ENCODE data around the gene SLC38A4.

The SLC38A4 gene

GRCh38 chr12:46788072-46788887 is 37.5 kb downstream of the SLC38A4 start:
- H4K20me1 ChIP-seq (ENCODE audit: insufficient read depth, low read length, poor library complexity, severe bottlenecking) = no peaks in the 10 kb centered on the region
- H2AFZ ChIP-seq (ENCODE audit: low read length) = no peak overlapping the region
- no peaks in the 10 kb centered on the region for H3K36me3 ChIP-seq (ENCODE audit: insufficient read depth, low read length)
- no peaks in the 10 kb centered on the region for H3K79me2 ChIP-seq (ENCODE audit: insufficient read depth, low read length)
- no peaks in the 10 kb centered on the region for H3K9me2 ChIP-seq (replicated peaks; ENCODE audit: low read depth, low read length)
- TF ChIP-seq EZH2phosphoT487 (IDR thresholded peaks at IDR 0.05; ENCODE audit: borderline replicate concordance) (no peak), CTCF (conservative IDR thresholded peaks at IDR 0.05; ENCODE audit: low read length) (no peak)
- H3K9ac ChIP-seq (ENCODE audit: low read depth, low read length, poor library complexity, severe bottlenecking) = no peak overlapping the region
- no peaks in the 10 kb centered on the region for H3K4me1 ChIP-seq (ENCODE audit: insufficient read depth, low read length, poor library complexity, severe bottlenecking)
- no peaks in the 10 kb centered on the region for H3F3A ChIP-seq (ENCODE audit: low read depth)
- H3K9me3 ChIP-seq (ENCODE audit: insufficient read depth, low read depth, low read length) = no peaks in the 10 kb centered on the region
- no peak overlapping the region for H3K4me3 ChIP-seq (ENCODE audit: low read length, poor library complexity, severe bottlenecking)
- no peaks in the 10 kb centered on the region for H3K27me3 ChIP-seq (ENCODE audit: insufficient read depth, low read length, poor library complexity, severe bottlenecking)
- H3K4me2 ChIP-seq (ENCODE audit: low read depth, low read length, poor library complexity, severe bottlenecking) = no peak overlapping the region

GRCh38 chr12:46787496-46788055 is 38.2 kb downstream of the SLC38A4 start:
- Histone ChIP-seq H3K36me3 (ENCODE audit: insufficient read depth, low read length) (no peaks in the 10 kb centered on the region), H3K79me2 (ENCODE audit: insufficient read depth, low read length) (no peaks in the 10 kb centered on the region), H3K4me3 (ENCODE audit: low read length, poor library complexity, severe bottlenecking) (no peak overlapping the region), H3K9me2 (replicated peaks; ENCODE audit: low read depth, low read length) (no peaks in the 10 kb centered on the region), H3K9me3 (ENCODE audit: insufficient read depth, low read depth, low read length) (no peaks in the 10 kb centered on the region), H3F3A (ENCODE audit: low read depth) (no peaks in the 10 kb centered on the region), H3K27me3 (ENCODE audit: insufficient read depth, low read length, poor library complexity, severe bottlenecking) (no peaks in the 10 kb centered on the region), H3K4me2 (ENCODE audit: low read depth, low read length, poor library complexity, severe bottlenecking) (no peak overlapping the region), H3K4me1 (ENCODE audit: insufficient read depth, low read length, poor library complexity, severe bottlenecking) (no peaks in the 10 kb centered on the region), H2AFZ (ENCODE audit: low read length) (no peak overlapping the region), H3K9ac (ENCODE audit: low read depth, low read length, poor library complexity, severe bottlenecking) (no peak overlapping the region), H4K20me1 (ENCODE audit: insufficient read depth, low read length, poor library complexity, severe bottlenecking) (no peaks in the 10 kb centered on the region)
- no peak for TF ChIP-seq CTCF (conservative IDR thresholded peaks at IDR 0.05; ENCODE audit: low read length)
- TF ChIP-seq EZH2phosphoT487 (IDR thresholded peaks at IDR 0.05; ENCODE audit: borderline replicate concordance) = no peak

GRCh38 chr12:46786774-46787173 is 39.0 kb downstream of the SLC38A4 start:
- H3K4me2 ChIP-seq (ENCODE audit: low read depth, low read length, poor library complexity, severe bottlenecking) = no peak overlapping the region
- H3F3A ChIP-seq (ENCODE audit: low read depth) = no peaks in the 10 kb centered on the region
- H3K27me3 ChIP-seq (ENCODE audit: insufficient read depth, low read length, poor library complexity, severe bottlenecking) = no peaks in the 10 kb centered on the region
- no peak overlapping the region for H2AFZ ChIP-seq (ENCODE audit: low read length)
- no peaks in the 10 kb centered on the region for H3K9me3 ChIP-seq (ENCODE audit: insufficient read depth, low read depth, low read length)
- no peak overlapping the region for H3K4me3 ChIP-seq (ENCODE audit: low read length, poor library complexity, severe bottlenecking)
- H3K4me1 ChIP-seq (ENCODE audit: insufficient read depth, low read length, poor library complexity, severe bottlenecking) = no peaks in the 10 kb centered on the region
- H4K20me1 ChIP-seq (ENCODE audit: insufficient read depth, low read length, poor library complexity, severe bottlenecking) = no peaks in the 10 kb centered on the region
- H3K9ac ChIP-seq (ENCODE audit: low read depth, low read length, poor library complexity, severe bottlenecking) = no peak overlapping the region
- TF ChIP-seq CTCF (conservative IDR thresholded peaks at IDR 0.05; ENCODE audit: low read length) (no peak), EZH2phosphoT487 (IDR thresholded peaks at IDR 0.05; ENCODE audit: borderline replicate concordance) (no peak)
- H3K9me2 ChIP-seq (replicated peaks; ENCODE audit: low read depth, low read length) = no peaks in the 10 kb centered on the region
- H3K36me3 ChIP-seq (ENCODE audit: insufficient read depth, low read length) = no peaks in the 10 kb centered on the region
- no peaks in the 10 kb centered on the region for H3K79me2 ChIP-seq (ENCODE audit: insufficient read depth, low read length)
